HL-60 (cell line): ENCODE results near the gene SIGLEC7.

Source experiments
- POLR2AphosphoS5 ChIP-seq: IDR thresholded peaks from 2 replicates; pipeline ENCODE4 v1.6.1; 2012; ENCODE audit warnings: low read depth
- SPI1 ChIP-seq: IDR thresholded peaks from 2 replicates; pipeline ENCODE4 v1.6.1; 2012; ENCODE audit warnings: low read depth, mild to moderate bottlenecking, borderline replicate concordance
- TF ChIP-seq, protein P1 (sequence below): IDR thresholded peaks from one replicate; pipeline ENCODE4 v1.5.1; 2011; ENCODE audit warnings: low read length, control low read depth, inconsistent platforms; ENCODE audit not compliant: insufficient read depth
- TF ChIP-seq, protein P2 (sequence below): IDR thresholded peaks from 2 replicates; pipeline ENCODE4 v1.6.1; 2012; ENCODE audit warnings: low read depth; ENCODE audit not compliant: insufficient replicate concordance

DNA sequence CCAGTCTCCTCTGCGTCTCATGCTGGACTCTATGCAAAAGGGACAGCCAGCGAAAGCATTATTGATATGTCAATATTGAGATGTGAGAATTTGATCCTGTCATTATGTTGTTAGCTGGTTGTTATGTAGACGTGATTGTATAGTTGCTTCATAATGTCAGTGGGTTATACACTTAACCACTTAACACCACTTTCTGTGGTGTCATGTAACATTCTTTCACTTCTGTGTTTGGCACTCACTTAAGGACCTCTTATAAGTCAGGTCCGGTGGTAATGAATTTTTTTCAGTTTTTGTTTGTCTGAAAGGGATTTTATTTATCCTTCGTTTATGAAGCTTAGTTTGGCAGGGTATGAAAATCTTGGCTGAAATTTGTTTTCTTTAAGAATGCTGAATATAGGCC, 7.1 kb upstream of the SIGLEC7 start:
- TF ChIP-seq, protein P1, sequence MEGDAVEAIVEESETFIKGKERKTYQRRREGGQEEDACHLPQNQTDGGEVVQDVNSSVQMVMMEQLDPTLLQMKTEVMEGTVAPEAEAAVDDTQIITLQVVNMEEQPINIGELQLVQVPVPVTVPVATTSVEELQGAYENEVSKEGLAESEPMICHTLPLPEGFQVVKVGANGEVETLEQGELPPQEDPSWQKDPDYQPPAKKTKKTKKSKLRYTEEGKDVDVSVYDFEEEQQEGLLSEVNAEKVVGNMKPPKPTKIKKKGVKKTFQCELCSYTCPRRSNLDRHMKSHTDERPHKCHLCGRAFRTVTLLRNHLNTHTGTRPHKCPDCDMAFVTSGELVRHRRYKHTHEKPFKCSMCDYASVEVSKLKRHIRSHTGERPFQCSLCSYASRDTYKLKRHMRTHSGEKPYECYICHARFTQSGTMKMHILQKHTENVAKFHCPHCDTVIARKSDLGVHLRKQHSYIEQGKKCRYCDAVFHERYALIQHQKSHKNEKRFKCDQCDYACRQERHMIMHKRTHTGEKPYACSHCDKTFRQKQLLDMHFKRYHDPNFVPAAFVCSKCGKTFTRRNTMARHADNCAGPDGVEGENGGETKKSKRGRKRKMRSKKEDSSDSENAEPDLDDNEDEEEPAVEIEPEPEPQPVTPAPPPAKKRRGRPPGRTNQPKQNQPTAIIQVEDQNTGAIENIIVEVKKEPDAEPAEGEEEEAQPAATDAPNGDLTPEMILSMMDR, result no peak
- TF ChIP-seq SPI1 (no peak), POLR2AphosphoS5 (no peak)
- TF ChIP-seq, protein P2, sequence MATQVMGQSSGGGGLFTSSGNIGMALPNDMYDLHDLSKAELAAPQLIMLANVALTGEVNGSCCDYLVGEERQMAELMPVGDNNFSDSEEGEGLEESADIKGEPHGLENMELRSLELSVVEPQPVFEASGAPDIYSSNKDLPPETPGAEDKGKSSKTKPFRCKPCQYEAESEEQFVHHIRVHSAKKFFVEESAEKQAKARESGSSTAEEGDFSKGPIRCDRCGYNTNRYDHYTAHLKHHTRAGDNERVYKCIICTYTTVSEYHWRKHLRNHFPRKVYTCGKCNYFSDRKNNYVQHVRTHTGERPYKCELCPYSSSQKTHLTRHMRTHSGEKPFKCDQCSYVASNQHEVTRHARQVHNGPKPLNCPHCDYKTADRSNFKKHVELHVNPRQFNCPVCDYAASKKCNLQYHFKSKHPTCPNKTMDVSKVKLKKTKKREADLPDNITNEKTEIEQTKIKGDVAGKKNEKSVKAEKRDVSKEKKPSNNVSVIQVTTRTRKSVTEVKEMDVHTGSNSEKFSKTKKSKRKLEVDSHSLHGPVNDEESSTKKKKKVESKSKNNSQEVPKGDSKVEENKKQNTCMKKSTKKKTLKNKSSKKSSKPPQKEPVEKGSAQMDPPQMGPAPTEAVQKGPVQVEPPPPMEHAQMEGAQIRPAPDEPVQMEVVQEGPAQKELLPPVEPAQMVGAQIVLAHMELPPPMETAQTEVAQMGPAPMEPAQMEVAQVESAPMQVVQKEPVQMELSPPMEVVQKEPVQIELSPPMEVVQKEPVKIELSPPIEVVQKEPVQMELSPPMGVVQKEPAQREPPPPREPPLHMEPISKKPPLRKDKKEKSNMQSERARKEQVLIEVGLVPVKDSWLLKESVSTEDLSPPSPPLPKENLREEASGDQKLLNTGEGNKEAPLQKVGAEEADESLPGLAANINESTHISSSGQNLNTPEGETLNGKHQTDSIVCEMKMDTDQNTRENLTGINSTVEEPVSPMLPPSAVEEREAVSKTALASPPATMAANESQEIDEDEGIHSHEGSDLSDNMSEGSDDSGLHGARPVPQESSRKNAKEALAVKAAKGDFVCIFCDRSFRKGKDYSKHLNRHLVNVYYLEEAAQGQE, result no peak
